ENCODE data around the gene RUVBL2.
"Not testable (repeated sequence)": the region's sequence is repeated elsewhere in the genome, so short reads cannot be mapped to it uniquely, and the experiment has no call there.

RUVBL2 gene

DNA sequence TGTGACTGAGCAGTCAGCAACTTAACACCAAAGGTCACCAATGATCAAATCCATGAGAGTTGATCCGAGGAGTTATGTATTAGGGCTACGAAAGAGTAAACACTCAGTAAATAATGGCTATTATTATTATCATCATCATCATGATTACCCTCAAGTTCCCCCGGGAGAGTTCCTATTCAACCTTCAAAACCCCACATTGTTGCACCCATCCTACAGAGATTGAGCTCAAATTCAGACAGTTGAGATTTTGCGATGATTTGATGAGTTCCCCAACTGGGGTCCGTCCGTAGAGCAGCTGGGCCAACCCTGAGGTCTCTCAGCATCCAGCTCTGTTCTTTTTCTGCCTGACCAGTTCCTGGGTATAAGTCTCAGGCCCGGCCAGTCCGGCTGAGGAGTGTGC, 44.4 kb downstream of the RUVBL2 start:
- in situ Hi-C loops (cut with HindIII; ENCODE audit: low sequenced_read_pairs), result not testable (repeated sequence)

DNA sequence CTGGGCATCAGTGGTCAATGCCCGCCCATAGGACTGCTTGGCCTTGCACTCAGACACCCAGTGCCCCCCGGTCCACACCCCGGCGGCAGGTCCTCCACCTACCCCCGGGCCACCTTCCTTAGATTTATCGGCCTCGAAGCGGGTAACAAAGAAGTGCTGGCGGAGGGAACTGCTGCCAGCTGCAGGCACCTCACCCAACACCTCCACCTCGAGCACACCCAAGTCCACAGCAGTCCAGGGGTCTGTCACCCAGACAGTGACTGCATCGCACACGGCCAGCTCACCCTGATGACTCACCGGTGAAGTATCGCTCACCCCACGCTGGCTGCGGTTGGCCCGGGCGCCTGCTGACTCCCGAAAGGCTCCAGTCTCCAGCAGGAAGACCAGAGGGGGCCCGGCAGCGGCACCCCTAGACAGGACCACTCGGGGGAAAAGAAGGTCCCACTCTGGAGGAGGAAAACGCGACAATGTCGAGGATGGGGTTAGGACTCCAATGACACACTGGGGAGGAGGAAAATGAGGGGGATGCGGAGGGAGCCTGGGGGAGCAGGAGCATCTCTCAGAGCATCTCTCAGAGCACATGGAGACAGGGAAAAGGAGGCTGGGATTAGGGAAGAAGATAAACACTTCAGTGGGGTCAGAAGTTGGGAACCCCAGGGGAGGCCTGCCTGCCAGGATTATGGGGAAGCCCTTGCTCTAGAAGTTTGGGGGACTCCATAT, 45.0 kb downstream of the RUVBL2 start:
- in situ Hi-C loops (cut with HindIII; ENCODE audit: low sequenced_read_pairs), result not testable (repeated sequence)

DNA sequence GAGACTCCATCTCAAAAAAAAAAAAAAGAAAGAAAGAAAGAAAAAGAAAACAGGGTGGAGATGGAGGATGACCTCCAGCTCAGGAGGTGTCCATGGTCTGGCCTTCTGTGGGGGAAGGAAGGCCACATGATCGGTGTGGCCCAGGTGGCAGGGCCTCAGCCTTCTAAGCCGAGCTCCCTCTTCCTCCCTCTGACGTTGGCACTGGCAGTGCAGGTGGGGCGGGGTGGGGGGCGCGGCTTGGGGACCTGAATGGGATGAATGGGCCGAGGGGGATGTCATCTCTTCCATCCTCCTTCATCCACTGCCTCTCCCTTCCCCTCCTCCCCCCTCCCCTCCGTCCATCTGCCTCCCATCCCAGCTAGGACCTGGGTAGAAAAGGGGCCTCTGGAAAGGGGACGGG, 46.0 kb downstream of the RUVBL2 start:
- in situ Hi-C loops (cut with HindIII; ENCODE audit: low sequenced_read_pairs), result not testable (repeated sequence)

DNA sequence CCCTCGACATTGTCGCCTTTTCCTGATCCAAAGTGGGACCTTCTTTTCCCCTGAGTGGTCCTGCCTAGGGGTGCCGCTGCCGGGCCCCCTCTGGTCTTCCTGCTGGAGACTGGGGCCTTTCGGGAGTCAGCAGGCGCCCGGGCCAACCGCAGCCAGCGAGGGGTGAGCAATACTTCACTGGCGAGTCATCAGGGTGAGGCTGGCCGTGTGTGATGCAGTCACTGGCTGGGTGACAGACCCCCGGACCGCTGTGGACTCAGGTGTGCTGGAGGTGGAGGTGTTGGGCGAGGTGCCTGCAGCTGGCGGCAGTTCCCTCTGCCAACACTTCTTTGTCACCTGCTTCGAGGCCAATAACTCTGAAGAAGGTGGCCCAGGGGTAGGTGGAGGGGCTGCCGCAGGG, 48.5 kb downstream of the RUVBL2 start:
- in situ Hi-C loops (cut with HindIII; ENCODE audit: low sequenced_read_pairs), result no loop called here

DNA sequence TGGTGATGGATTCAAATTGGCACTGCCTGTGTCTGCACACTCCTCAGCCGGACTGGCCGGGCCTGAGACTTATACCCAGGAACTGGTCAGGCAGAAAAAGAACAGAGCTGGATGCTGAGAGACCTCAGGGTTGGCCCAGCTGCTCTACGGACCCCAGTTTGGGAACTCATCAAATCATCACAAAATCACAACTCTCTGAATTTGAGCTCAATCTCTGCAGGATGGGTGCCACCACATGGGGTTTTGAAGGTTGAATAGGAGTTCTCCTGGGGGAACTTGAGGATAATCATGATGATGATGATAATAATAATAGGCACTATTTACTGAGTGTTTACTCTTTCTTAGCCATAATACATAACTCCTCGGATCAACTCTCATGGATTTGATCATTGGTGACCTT, 49.0 kb downstream of the RUVBL2 start:
- in situ Hi-C loops (cut with HindIII; ENCODE audit: low sequenced_read_pairs), result not testable (repeated sequence)

DNA sequence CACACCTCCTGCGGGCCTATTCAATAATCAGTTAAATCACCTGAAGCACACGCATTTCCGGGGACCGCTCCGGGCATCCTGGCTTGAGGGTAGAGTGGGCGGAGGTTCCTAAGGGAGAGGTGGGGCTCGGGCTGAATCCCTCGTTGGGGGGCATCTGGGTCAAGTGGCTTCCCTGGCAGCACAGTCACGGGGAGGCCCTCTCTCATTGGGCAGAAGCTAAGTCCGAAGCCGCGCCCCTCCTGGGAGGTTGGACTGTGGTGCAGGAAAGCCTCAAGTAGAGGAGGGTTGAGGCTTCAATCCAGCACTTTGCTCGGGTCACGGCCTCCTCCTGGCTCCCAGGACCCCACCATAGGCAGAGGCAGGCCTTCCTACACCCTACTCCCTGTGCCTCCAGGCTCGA, 49.9 kb downstream of the RUVBL2 start, which contains the start of gene CGB5:
Gene CGB5 (plus strand): TSS at position 301 of the 400 bp plus-strand sequence. CDS start 362 bp downstream, outside the sequence.
- in situ Hi-C loops (cut with HindIII; ENCODE audit: low sequenced_read_pairs), result not testable (repeated sequence)

DNA sequence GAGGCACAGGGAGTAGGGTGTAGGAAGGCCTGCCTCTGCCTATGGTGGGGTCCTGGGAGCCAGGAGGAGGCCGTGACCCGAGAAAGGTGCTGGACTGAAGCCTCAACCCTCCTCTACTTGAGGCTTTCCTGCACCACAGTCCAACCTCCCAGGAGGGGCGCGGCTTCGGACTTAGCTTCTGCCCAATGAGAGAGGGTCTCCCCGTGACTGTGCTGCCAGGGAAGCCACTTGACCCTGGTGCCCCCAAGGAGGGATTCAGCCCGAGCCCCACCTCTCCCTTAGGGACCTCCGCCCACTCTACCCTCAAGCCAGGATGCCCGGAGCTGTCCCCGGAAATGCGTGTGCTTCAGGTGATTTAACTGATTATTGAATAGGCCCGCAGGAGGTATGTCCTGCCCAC, 55.3 kb downstream of the RUVBL2 start, which contains the start of gene CGB8:
Gene CGB8 (minus strand): TSS at position 101 of the 400 bp plus-strand sequence. CDS start 372 bp downstream, outside the sequence.
- in situ Hi-C loops (cut with HindIII; ENCODE audit: low sequenced_read_pairs), result not testable (repeated sequence)

DNA sequence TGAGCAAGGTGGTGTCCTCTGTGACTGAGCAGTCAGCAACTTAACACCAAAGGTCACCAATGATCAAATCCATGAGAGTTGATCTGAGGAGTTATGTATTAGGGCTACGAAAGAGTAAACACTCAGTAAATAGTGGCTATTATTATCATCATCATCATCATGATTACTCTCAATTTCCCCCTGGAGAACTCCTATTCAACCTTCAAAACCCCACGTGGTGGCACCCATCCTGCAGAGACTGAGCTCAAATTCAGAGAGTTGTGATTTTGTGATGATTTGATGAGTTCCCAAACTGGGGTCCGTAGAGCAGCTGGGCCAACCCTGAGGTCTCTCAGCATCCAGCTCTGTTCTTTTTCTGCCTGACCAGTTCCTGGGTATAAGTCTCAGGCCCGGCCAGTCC, 56.1 kb downstream of the RUVBL2 start:
- in situ Hi-C loops (cut with HindIII; ENCODE audit: low sequenced_read_pairs), result not testable (repeated sequence)

DNA sequence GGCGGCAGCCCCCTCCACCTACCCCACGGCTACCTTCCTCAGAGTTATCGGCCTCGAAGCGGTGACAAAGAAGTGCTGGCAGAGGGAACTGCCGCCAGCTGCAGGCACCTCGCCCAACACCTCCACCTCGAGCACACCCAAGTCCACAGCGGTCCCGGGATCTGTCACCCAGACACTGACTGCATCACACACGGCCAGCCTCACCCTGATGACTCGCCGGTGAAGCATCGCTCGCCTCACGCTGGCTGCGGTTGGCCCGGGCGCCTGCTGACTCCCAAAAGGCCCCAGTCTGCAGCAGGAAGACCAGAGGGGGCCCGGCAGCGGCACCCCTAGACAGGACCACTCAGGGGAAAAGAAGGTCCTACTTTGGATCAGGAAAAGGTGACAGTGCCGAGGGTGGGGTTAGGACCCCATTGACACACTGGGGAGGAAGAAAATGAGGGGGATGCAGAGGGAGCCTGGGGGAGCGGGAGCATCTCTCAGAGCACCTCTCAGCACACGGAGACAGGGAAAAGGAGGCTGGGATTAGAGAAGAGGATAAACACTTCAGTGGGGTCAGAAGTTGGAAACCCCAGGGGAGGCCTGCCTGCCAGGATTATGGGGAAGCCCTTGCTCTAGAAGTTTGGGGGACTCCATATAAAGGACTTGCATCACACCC, 56.8 kb downstream of the RUVBL2 start:
- in situ Hi-C loops (cut with HindIII; ENCODE audit: low sequenced_read_pairs), result not testable (repeated sequence)

DNA sequence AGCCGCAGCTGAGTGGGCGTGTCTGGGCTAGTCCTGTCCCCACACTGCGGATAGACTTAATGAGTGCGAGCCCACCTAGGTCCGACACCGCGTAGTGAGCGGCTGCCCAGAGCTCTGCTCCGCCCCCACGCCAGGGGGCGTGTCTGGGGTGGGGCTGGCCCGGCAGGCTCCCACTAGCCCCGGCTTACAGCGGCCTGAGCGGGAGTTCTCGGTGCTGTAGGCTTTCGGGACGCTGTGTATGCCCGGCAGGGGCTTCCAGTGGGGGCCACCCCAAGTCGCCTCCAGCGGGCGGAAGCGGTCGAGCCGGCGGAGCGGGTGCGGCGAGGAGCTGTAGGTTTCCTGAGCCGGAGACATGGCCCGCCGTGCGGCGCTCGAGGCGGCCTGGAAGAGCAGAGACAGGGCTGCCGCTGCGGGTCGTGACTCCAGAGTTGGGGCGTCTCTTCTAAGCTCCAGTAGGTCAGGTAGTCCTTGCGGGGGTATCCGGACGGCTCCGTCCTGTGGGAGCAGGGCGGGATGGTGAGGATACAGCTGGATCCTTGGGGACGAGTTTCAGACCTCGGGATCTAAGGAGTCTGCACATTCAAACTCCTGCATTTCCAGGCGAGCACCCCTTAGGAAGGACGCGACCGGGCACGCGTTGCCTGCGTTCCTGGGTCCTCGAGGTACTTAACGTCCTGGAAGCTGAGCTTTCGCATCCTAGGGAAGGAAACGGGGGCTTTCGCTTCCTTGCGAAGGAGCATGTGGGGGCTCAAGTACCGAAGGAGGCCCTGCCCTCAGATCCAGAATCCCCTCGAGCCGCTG, 62.6 kb downstream of the RUVBL2 start:
- in situ Hi-C loops (cut with HindIII; ENCODE audit: low sequenced_read_pairs), result no loop called here

DNA sequence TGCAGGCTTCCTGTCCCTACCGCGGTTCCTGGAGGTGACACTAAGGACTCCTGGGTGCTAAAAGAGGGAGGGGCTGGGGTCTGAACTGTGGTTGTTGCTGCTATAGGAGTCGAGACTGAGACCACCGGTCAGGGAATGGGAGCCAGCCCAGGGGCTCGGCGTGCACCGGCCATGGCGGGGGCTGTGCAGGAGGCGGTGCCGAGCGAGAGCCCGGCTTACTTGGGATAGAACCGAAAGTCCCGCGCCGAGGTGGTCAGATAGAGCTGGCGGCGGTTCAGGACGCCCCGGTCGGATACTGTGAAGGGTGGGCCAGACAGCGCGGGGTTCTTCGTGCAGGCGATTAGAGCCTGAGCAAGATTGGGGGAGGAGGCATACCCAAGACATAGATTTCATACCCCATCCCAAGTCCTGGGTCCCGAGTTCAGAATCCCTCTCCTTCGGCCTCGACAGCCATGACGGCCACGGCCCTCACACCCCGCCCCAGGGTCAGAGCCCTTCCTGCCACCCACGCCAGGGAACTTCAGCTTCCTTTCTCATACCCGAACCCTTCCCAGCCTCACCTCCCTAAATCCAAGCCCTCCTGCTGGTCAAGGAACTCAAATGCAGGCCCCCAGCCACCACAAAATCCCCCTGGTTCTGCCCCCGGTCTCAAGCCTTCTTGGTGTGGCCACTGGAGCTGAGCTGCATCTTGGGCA, 63.4 kb downstream of the RUVBL2 start:
- in situ Hi-C loops (cut with HindIII; ENCODE audit: low sequenced_read_pairs), result not testable (repeated sequence)

DNA sequence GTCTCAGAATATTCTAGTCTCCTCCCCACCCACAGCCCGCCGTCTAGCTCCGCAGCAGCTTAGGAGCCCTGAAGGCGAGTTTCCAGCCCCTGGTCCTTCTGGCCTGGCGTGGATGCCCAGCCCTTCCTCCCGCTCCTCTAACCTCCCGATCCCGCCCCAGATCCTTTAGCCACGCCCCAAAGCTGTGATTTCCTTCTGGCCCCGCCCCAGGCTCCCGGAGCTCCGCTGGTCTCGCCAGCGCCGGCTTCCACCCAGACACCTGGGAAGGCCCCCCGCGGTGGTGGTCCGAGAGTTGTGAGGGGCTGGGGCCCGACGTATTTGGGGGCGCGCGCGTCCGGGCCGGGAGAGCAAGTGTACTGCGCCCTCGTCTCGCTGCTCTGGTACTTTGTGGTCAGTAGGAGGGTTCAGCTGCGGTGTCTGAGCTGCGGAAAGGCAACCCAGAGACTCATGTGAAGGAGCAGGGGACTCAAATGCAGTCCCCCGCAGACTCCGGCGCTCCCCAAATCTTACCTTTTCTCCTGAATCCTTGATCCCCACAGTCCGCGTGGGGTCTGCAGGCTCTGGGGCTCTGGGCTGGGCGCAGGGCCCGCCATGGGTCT, 64.0 kb downstream of the RUVBL2 start, which contains the start of gene CGB7:
Gene CGB7 (minus strand): TSS at position 114 of the 599 bp plus-strand sequence. CDS start 2,374 bp downstream, outside the sequence.
- in situ Hi-C loops (cut with HindIII; ENCODE audit: low sequenced_read_pairs), result no loop called here

DNA sequence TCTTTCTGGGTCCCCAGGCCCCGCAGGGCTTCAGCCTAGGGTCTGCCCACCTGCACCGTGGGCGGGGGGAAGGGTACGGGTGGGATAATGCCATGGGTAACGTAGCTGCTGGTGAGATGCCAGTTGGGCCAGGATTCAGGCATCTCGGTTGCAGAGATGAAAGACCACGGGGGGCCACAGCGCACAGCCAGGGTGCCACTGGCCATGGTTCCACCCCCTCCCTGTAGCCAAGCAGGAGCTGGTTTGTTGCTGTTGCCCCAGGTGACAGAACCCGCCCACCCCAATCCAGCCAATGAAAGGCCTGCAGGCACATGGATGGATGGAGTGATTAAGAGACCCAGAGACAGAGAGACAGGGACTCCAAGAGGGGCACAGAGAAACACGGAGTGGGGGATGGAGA, 64.9 kb downstream of the RUVBL2 start:
- in situ Hi-C loops (cut with HindIII; ENCODE audit: low sequenced_read_pairs), result no loop called here

DNA sequence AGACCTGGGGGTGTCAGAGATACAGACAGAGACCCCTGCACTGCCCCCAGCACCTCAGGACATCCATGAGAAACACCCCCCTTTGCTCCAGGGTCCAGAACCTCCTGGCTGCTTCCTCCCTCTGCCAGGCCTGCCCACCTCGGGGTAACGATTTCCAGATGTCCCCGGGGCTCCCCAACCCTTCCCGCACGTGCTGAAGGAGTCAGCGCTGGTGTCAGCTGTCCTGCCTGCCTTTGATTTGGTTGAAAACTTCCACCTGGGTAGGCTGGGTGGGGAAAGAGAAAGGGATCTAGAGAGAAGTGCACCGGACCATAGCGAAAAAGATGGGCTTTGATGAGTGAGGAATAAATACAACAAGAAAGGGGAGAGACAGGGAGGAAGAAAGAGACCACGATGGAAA, 65.4 kb downstream of the RUVBL2 start:
- in situ Hi-C loops (cut with HindIII; ENCODE audit: low sequenced_read_pairs), result no loop called here

DNA sequence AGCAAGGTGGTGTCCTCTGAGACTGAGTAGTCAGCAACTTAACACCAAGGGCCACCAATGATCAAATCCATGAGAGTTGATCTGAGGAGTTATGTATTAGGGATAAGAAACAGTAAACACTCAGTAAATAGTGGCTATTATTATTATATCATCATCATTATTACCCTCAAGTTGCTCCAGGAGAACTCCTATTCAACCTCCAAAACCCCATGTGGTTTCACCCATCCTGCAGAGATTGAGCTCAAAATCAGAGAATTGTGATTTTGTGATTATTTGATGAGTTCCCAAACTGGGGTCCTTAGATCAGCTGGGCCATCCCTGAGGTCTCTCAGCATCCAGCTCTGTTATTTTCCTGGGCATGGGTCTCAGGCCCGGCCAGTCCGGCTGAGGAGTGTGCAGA, 67.3 kb downstream of the RUVBL2 start:
- in situ Hi-C loops (cut with HindIII; ENCODE audit: low sequenced_read_pairs), result no loop called here

DNA sequence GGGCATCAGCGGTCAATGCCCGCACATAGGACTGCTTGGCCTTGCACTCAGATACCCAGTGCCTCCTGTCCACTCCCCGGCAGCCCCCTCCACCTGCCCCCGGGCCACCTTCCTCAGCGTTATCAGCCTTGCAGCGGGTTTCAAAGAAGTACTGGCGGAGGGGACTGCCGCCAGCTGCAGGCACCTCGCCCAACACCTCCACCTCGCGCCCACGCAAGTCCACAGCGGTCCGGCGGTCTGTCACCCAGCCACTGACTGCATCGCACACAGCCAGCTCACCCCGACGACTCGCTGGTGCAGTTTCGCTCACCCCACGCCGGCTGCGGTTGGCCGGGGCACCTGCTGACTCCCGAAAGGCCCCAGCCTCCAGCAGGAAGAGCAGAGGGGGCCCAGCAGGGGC, 67.8 kb downstream of the RUVBL2 start:
- in situ Hi-C loops (cut with HindIII; ENCODE audit: low sequenced_read_pairs), result no loop called here

DNA sequence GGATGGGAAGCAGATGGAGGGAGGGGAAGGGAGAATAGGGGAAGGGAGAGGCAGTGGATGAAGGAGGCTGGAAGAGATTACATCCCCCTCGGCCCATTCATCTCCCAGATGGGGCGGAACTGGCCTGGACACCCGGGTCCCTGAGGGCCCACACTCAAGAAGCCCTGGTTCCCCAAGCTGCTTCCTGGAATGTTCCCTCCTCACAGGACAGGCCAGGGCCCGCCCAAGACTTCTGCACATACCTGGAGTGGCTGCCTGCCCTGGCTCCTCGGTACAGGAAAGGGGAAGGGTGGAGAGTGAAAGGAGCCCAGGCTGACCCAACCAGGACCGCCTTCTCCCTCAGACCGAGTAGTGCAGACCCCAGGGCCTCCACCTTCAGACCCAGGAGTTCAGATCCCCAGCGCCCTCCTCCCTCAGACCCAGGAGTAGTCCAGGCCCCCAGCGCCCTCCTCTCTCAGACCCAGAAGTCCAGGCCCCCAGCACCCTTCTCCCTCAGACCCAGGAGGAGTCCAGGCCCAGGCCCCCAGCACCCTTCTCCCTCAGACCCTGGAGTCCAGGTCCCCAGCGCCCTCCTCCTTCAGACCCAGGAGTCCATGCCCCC, 70.4 kb downstream of the RUVBL2 start:
- in situ Hi-C loops (cut with HindIII; ENCODE audit: low sequenced_read_pairs), result no loop called here

DNA sequence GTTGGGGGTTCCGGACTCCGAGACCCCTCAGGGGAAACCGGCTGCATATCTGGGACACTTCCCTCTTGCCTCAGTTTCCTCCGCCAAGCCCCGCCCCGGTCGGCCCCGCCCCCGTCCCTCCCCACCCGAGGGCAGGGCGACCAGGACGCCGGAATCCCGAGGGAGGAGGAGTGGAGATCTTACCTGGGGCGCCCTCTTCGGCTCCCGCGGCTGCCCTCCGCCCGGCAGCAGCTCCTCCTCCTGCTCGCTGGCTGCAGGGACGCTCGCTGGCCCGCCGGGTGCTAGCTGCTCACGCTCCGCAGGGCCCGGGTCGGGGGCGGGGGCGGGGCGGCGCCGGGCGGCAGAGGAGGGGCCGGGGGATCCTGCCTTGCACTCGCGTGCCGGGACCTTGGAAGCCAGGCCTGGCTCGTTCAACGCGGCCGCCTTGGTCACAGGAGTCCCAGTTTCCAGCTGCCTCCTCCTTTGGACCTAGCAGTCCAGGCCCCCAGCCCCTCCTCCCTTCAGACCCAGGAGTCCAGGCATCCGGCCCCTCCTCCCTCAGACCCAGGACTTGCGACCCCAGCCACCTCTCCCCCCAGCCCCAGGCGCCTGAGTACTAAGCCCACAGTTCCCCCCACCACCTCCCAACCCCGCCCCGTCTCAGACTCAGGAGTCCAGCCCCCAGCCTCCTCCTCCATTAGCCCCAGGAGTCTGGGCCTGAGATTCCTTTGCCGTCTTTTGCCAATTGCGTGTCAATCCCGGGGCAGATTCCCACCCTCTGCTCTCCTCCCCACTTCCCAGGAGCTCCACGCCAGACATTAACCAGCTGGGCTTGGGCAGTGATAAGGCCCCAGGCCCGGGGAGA, 71.3 kb downstream of the RUVBL2 start, which contains the start of gene NTF4:
Gene NTF4 (minus strand): TSS at position 51 of the 844 bp plus-strand sequence. CDS start 2,821 bp downstream, outside the sequence.
- in situ Hi-C loops (cut with HindIII; ENCODE audit: low sequenced_read_pairs), result no loop called here
